ENCODE measurements around the gene MAGED4B.
"Not testable (repeated sequence)": the region's sequence is repeated elsewhere in the genome, so short reads cannot be mapped to it uniquely, and the experiment has no call there.

MAGED4B gene

GRCh38 chrX:52068666-52069640, at the start of gene MAGED4B:
Gene MAGED4B, minus strand, starts transcription at chrX:52069183. Its CDS starts 1,011 bp downstream, at chrX:52068172.
- not testable (repeated sequence) for DNase-seq

- DNase-seq, result no peak
These were observed 49.3 kb upstream of the MAGED4B start for GRCh38 chrX:52118262-52118661.

GRCh38 chrX:52082578-52082977, 13.6 kb upstream of the MAGED4B start:
- no peak for DNase-seq

- DNase-seq, result no peak
These were observed 9.1 kb upstream of the MAGED4B start for GRCh38 chrX:52078131-52078530.

- DNase-seq, result not testable (repeated sequence)
These were observed 26.7 kb downstream of the MAGED4B start for GRCh38 chrX:52042288-52042687.

GRCh38 chrX:52034211-52034610, 34.8 kb downstream of the MAGED4B start:
- DNase-seq, result no peak

GRCh38 chrX:52031371-52031770, 37.6 kb downstream of the MAGED4B start:
- DNase-seq, result no peak

GRCh38 chrX:52015794-52016193, 53.2 kb downstream of the MAGED4B start:
- no peak for DNase-seq

All from islet precursor cell (in vitro differentiated cells).